NOMO-1 treated with dmso at 0.1 percent for 144 hours (cell line): ENCODE results near the gene GSTM3.
"Not testable (repeated sequence)": the region's sequence is repeated elsewhere in the genome, so short reads cannot be mapped to it uniquely, and the experiment has no call there.

Experiments
- DNase-seq: peaks from one replicate; lab custom pipeline; 2025; ENCODE audit not compliant: unreplicated experiment; lab: John Stamatoyannopoulos, UW

The GSTM3 gene

DNA sequence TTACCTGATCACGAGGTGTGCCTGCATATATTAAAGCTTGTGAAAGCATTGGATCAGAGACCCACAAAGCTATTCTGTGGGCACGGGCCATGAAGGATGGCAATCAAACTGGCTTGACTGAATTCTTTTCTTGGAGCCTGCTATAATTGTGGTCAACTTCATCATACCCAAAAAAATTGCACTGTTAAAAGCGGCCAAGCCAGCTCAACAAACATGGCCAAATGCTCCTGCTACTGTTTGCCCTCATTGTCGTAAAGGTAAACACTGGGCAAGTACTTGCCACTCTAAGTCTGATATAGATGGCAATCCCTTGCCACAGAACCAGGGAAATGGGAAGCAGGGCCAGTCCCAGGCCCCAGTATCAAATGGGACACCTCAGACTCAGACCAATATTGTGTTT, 35.4 kb downstream of the GSTM3 start:
- DNase-seq: no peak

DNA sequence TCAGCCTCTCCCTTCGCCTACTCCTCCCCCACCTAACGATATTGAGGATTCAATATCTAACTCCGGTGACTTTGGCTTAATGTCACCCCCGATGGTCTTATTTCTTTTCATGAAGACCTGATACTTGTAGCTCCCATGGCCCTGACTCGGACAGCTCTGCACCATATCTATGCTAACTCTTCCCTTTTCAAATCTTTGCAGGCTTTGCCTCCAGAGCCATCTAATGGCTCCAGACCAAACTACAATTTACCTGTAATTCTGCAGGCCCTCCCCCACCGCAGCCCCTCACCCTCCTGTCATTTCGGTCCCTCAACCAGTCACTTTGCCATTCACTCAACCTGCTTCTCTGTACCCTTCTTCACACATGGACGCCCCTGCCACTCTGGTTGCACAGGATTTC, 36.7 kb downstream of the GSTM3 start:
- no peak for DNase-seq

DNA sequence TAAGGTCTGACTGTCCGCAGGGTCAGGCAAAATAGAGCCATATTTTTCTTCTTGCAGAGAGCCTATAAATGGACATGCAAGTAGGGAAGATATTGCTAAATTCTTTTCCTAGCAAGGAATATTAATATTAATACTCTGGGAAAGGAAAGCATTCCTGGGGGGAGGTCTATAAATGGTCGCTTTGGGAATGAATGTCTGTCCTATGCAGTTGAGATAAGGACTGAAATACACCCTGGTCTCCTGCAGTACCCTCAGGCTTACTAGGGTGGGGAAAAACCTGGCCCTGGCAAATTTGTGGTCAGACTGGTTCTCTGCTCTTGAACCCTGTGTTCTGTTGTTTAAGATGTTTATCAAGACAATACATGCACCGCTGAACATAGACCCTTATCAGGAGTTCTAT, 37.9 kb downstream of the GSTM3 start:
- DNase-seq: not testable (repeated sequence)

DNA sequence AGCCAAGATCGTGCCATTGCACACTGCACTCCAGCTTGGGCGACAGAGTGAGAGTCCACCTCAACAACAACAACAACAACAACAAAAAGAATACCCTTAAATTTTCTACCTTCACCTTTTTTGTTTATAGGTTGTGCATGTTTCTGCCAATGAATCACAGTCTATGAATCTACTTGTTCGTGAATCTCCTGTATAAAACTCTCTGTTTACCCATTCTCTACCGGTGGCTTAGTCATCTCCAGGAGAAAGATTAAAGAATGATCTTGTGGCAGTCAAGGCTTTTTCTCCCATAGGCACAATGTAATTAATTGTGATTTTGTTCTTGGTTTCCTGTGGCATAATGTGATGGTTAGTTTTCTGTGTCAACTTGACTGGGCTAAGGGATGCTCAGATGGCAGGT, 43.0 kb downstream of the GSTM3 start:
- DNase-seq: not testable (repeated sequence)

DNA sequence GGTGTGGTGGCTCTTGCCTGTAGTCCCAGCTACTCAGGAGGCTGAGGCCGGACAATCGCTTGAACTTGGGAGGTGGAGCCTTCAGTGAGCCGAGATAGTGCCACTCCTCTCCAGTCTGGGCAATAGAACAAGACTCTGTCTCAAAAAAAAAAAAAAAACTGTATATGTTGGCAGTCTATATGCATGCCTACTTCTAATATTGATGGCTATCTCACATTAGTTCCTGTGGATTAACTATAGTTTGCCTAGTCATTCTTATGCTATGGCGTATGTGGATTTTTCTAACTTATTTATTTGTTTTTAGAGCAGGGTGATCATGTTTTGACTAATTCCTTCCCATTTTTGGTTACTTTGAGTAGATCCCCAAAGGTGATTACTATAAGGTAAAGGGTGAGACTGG, 43.8 kb downstream of the GSTM3 start:
- no peak for DNase-seq

DNA sequence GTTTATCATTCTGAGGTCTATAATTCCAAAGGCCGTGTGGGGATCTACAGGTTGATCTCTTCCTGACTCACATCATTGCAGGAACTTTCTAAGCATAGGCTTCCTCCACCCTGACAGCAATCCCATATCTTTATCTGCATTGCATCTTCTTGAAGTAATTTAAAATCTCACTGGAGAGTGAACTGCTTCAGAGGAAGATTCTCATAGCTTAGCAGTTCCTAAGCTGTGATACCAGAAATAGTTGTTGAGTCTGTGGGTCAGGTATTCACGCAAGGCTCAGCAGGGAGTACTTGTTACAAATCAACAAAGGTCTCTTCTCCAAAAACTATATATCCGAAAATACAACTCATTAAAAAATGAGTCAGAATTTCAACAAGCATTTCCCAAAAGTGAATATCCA, 45.7 kb downstream of the GSTM3 start:
- DNase-seq: not testable (repeated sequence)

DNA sequence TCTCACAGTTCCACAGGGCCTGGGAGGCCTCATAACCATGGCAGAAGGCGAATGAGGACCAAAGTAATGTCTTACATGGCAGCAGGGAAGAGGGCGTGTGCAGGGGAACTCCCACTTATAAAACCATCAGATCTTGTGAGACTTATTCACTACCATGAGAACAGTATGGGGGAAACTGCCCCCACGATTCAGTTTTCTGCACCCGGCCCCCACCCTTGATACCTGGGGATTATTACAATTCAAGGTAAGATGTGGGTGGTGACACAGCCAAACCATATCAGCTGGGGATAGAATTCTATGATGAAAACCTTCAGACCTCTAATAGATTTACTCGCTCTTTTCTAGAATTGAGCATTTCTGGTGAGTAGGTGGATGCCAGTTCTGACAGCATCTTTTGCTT, 46.4 kb downstream of the GSTM3 start:
- not testable (repeated sequence) for DNase-seq

DNA sequence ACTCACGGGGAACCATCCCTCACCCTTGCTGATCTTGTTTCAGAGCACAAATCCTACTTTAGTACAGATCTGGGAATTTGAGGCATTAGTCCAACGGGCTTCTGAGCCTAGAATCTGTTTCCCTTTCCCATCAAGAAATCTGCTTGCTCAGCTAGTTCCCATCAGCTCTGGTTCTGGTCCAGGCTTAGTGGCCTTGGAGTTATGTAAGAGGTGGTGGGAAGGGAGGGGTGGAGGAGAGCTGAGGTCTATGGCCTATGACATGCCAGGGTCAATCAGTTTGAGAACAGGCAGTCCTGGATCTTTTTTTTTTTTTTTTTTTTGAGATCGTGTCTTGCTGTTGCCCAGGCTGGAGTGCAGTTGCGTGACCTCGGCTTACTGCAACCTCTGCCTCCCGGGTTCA, 49.1 kb downstream of the GSTM3 start:
- DNase-seq: no peak

DNA sequence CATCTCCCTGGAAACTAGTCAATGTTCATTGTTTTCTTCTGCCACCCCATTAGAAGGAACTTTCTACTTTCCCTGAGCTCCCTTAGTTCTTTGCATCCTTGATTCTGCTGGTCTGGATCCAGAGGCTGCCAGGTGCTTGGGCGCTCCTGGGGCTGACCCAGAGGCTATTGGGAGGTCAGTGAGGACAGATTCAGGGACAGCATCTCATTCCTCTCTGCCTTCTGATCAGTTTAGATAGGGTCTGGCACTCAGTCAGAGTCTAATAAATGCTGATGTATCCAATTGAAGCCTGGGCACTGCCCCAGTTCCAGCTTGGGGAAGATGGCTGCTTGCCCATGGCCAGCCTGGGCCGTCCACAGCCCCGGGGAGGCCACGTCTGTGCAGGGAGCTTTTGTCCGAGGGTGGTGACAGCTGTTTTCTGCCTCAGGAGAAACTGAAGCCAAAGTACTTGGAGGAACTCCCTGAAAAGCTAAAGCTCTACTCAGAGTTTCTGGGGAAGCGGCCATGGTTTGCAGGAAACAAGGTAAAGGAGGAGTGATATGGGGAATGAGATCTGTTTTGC, 50.9 kb downstream of the GSTM3 start:
- no peak for DNase-seq

DNA sequence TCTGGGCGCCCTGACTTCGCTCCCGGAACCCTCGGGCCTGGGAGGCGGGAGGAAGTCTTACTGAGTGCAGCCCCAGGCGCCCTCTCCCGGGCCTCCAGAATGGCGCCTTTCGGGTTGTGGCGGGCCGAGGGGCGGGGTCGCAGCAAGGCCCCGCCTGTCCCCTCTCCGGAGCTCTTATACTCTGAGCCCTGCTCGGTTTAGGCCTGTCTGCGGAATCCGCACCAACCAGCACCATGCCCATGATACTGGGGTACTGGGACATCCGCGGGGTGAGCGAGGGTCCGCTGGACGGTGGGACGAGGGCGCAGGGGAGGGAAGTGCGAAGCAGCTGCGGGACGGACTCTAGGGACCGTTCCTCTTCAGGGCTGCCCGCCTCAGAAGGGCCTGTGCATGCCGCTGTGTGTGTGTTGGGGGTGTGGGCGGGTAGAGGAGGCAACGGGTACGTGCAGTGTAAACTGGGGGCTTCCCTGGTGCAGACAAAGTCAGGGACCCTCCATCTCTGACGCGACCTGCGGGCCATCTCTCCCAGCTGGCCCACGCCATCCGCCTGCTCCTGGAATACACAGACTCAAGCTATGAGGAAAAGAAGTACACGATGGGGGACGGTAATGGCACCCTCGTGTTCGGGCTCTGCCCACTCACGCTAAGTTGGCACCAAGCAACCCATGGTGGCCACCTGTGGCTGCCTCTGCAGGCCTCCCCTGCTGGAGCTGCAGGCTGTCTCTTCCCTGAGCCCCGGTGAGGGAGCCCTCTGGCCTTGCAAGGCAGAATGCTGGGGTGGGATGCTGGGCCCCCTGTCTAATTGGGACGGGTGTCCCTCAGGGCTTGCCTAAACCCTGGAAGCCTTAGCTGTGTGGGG, 53.0 kb downstream of the GSTM3 start, which contains the start of gene GSTM1:
GSTM1 (plus strand) TSS at position 177 of the 859 bp plus-strand sequence; CDS start at position 234, 57 bp downstream.
- DNase-seq: no peak

DNA sequence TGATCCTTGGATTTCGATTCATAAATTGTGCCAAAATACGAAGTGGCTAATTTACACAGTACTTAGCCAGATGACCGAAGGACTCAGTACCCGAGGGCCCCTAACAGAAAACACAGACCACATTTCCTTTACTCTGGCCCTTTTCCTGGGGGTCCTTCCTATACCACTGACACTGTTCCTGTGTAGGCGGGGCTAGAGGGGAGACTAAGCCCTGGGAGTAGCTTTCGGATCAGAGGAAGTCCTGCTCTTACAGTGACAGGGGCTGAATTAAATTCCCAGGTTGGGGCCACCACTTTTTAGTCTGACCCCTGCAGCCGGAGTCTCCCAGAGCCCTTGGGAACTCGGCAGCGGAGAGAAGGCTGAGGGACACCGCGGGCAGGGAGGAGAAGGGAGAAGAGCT, 53.7 kb downstream of the GSTM3 start:
- not testable (repeated sequence) for DNase-seq

DNA sequence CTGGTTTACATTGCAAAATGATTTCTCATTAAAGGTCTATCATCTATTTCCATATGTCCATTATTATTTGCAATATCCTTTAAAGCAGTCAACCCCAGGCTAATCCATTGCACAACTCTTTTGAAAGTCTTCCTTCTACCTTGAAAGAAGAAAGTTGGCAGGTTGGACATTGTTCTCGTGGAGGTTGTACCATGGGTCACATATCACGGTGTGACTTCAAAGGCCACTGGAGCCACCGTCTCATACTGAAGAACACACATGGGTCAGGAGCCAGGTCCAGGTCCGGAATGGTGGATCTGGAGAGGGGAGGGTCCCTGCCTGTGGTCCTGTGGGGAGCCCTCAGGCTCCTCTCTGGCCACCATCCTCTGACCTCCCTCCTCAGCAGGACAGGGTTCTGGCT, 54.9 kb downstream of the GSTM3 start:
- not testable (repeated sequence) for DNase-seq

DNA sequence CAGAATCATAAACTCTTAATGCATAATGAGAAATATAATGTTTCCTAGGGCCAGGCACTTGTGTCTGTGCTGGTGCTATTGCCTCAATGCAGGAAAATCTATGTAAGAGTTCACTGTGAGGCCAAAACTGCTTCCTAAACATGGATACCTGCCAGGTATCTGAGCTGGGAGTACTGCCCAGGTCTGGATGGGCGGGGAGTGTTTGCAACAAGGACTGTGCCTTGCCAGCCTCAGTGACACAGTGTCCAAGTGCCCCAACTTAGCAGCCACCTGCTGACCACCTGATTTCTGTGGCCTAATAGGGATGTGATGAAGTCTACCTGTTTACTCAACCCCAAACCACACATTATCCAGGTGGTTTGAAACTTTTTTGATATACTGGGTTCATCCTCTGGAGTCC, 55.4 kb downstream of the GSTM3 start:
- not testable (repeated sequence) for DNase-seq

DNA sequence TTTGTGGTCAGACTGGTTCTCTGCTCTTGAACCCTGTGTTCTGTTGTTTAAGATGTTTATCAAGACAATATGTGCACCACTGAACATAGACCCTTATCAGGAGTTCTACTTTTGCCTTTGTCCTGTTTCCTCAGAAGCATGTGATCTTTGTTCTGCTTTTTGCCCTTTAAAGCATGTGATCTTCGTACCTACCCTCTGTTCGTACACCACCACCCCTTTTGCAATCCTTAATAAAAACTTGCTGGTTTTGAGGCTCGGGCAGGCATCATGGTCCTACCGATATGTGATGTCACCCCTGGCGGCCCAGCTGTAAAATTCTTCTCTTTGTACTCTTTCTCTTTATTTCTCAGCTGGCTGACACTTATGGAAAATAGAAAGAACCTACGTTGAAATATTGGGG, 56.1 kb downstream of the GSTM3 start:
- not testable (repeated sequence) for DNase-seq
